Activated CD4-positive, alpha-beta T cell treated with anti-CD3 and anti-CD28 coated beads, Interleukin-2, amount 10 ng/mL, durations not matched to agents 24 days and 14 days (primary cell): ENCODE measurements around the gene RAI1. TPM values are rescaled to one million over a fixed set of nuclear protein-coding genes. Genes with fewer than 3 reads are reported as not detected.

Experiments used
- DNase-seq: peaks from one replicate; pipeline ENCODE4 v3.0.0; 2022
- H3K27ac Mint-ChIP-seq: one replicate; pipeline ENCODE4 v1.8.0; 2022; ENCODE audit warnings: mild to moderate bottlenecking, mixed read lengths
- H3K27me3 Mint-ChIP-seq: one replicate; pipeline ENCODE4 v1.8.0; 2022; ENCODE audit warnings: mixed read lengths
- H3K36me3 Mint-ChIP-seq: one replicate; pipeline ENCODE4 v1.8.0; 2022; ENCODE audit warnings: low read depth, mild to moderate bottlenecking, mixed read lengths
- H3K4me1 Mint-ChIP-seq: one replicate; pipeline ENCODE4 v1.8.0; 2021; ENCODE audit warnings: mixed read lengths
- H3K4me3 Mint-ChIP-seq: one replicate; pipeline ENCODE4 v1.8.0; 2022; ENCODE audit warnings: mild to moderate bottlenecking, moderate library complexity, mixed read lengths
- H3K9me3 Mint-ChIP-seq: one replicate; pipeline ENCODE4 v1.8.0; 2021; ENCODE audit warnings: mixed read lengths
- intact Hi-C: fragments of 100-400 bp; cut with micrococcal nuclease; formaldehyde crosslinking; loops from one replicate; pipeline ENCODE4 v1.15.1; 2023
- total RNA-seq: library from RNA; stranded (reverse); gene quantifications from 2 replicates; pipeline ENCODE4 v1.2.3, GENCODE V29; 2022

RAI1 gene
- total RNA-seq, 1 donor from 2014 or later, result 34.5 TPM

GRCh38 chr17:17835415-17836249, 154.4 kb downstream of the RAI1 start:
- intact Hi-C loops, result loop anchor here (1.0 to 5.0 kb wide), 4 partner anchors 14 to 482 kb away; partner anchors contain the start of gene SMCR8
- H3K9me3 Mint-ChIP-seq, result no peaks in the 10 kb centered on the region
- H3K4me1 Mint-ChIP-seq, result peaks cover 67% of the 10 kb centered on the region
- H3K27ac Mint-ChIP-seq, result peak overlapping the region; percentile 95
- H3K27me3 Mint-ChIP-seq, result no peaks in the 10 kb centered on the region
- H3K36me3 Mint-ChIP-seq, result peaks cover 31% of the 10 kb centered on the region
- no peak for DNase-seq
- peak overlapping the region; percentile 98 for H3K4me3 Mint-ChIP-seq

GRCh38 chr17:17836250-17836817, 155.1 kb downstream of the RAI1 start:
- Mint-ChIP-seq H3K4me1 (peaks cover 68% of the 10 kb centered on the region), H3K4me3 (peak overlapping the region; percentile 98), H3K9me3 (no peaks in the 10 kb centered on the region), H3K36me3 (peaks cover 27% of the 10 kb centered on the region), H3K27me3 (no peaks in the 10 kb centered on the region), H3K27ac (peak overlapping the region; percentile 95)
- peak; percentile 99 for DNase-seq
- intact Hi-C loops, result loop anchor here (1.0 to 5.0 kb wide), 4 partner anchors 13 to 481 kb away; partner anchors contain the start of gene SMCR8

GRCh38 chr17:17836818-17837379, 155.6 kb downstream of the RAI1 start, which contains the start of gene SREBF1:
Gene SREBF1, minus strand, starts transcription at chr17:17836986. Its CDS starts 169 bp downstream, at chr17:17836817.
- H3K4me1 Mint-ChIP-seq, result peaks cover 66% of the 10 kb centered on the region
- no peaks in the 10 kb centered on the region for H3K9me3 Mint-ChIP-seq
- peak within 1 kb of the TSS; percentile 95 for H3K27ac Mint-ChIP-seq
- H3K4me3 Mint-ChIP-seq, result peak within 1 kb of the TSS; percentile 98
- no peaks in the 10 kb centered on the region for H3K27me3 Mint-ChIP-seq
- H3K36me3 Mint-ChIP-seq, result peaks cover 26% of the 10 kb centered on the region
- DNase-seq, result peak; percentile 91
- intact Hi-C loops, result loop anchor here (1.0 to 5.0 kb wide), 4 partner anchors 12 to 480 kb away; partner anchors contain the start of gene SMCR8

GRCh38 chr17:17837380-17837821, 156.1 kb downstream of the RAI1 start:
- intact Hi-C loops, result loop anchor here (5.0 kb wide), 1 partner anchor 480 kb away; the partner anchor contains the start of gene SMCR8
- Mint-ChIP-seq H3K4me3 (peak overlapping the region; percentile 98), H3K27me3 (no peaks in the 10 kb centered on the region), H3K9me3 (no peaks in the 10 kb centered on the region), H3K4me1 (peaks cover 62% of the 10 kb centered on the region), H3K36me3 (peaks cover 21% of the 10 kb centered on the region), H3K27ac (peak overlapping the region; percentile 93)
- DNase-seq, result no peak

- DNase-seq, result peak; percentile 75
- Mint-ChIP-seq H3K27me3 (no peaks in the 10 kb centered on the region), H3K4me1 (peaks cover 63% of the 10 kb centered on the region), H3K36me3 (peaks cover 21% of the 10 kb centered on the region), H3K9me3 (no peaks in the 10 kb centered on the region), H3K4me3 (peak overlapping the region; percentile 98), H3K27ac (peak overlapping the region; percentile 93)
- intact Hi-C loops, result loop anchor here (1.0 to 5.0 kb wide), 2 partner anchors 19 to 479 kb away; partner anchors contain the start of gene SMCR8
Observed at GRCh38 chr17:17837966-17838962, 157.0 kb downstream of the RAI1 start.

DNA sequence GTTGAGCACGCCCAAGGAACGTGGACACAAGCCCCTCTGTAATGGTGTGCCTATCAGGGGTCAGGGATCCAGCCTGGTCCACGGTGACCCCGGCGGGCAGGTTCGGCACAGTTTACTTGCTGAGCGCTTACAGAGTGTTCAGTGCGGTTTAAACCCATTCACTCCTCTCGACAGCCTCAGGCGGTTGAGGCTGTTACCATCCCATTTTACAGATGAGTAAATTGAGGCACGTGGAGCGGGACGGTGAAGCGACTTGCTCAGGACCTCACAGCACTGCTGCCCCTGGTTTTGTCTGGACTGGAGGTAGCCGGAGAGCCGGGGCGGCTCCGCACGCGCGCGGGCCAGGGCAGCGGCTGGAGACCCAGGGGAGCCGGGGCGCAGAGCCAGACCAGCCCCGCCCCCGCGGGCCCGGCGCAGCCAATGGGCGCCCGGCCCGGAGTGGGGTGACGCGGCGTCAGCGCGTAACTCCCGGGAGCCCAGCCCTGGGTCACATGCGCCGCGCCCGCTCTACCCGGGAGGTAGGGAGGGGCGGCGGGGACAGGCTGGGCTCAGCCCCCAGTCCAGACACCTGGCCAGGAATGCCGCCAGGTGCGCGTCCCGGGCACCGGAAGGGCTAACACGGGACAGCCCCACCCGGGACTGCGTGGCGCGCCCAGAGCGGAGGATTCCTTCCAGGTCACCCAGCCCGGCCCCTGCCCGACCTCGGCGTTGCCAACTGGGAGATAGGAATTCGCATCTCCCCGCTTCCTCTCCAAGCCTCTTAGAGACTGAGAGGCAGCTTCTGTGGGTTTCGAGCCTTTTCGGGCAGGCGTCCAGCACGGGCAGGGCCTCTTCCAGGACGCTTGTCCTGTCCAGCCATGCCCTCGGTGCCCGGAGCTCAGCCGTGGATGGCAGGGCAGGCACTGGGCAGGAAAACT, 158.8 kb downstream of the RAI1 start:
- H3K27me3 Mint-ChIP-seq, result no peaks in the 10 kb centered on the region
- no peaks in the 10 kb centered on the region for H3K9me3 Mint-ChIP-seq
- peaks cover 46% of the 10 kb centered on the region for H3K4me1 Mint-ChIP-seq
- intact Hi-C loops, result loop anchor here (1.0 to 5.0 kb wide), 2 partner anchors 9 to 477 kb away; partner anchors contain the start of gene SMCR8
- H3K36me3 Mint-ChIP-seq, result peaks cover 5% of the 10 kb centered on the region
- H3K27ac Mint-ChIP-seq, result peak overlapping the region; percentile 93
- DNase-seq, result peak; percentile 95
- H3K4me3 Mint-ChIP-seq, result peak overlapping the region; percentile 84

DNA sequence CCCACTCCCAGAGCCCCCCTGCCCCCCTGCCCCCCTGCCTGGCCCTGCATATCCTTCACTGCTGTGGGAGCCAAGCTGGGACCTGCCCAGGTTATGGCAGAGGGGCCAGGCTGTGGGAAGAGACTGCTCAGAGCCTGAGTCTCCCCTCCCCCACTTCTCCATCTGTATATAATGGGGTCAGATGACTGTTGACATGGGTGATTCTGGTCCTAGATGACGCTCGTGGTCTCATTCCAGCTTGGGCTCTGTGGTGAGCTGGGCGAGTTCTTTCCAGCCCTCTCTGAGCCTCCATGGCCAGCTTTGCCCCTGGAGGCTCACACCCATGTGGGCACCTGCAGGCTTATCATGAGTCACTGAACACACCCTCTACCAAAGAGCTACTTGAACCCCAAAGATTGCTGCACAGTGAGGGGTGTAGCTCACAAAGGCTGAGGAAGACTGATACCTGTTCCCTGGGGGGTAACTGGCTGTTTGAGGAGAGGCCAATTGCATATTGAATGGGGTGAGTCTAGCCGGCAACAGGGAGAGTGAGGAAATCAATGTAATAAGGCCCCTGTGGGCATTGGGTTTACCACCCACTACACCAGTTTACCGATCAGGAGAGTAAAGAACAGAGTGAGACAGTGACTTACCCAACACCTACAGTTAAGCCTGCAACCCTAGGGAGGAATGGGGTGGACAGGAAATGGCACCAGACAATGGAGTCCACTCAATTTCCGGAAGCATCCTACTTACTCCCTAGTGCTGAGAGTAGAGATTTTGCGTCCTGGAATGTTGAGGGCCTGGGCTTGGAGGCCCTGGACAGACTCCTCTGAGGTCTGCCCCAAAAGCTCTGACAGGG, 159.7 kb downstream of the RAI1 start:
- no peaks in the 10 kb centered on the region for H3K27me3 Mint-ChIP-seq
- H3K27ac Mint-ChIP-seq, result peak overlapping the region; percentile 93
- peak overlapping the region; percentile 81 for H3K4me3 Mint-ChIP-seq
- peaks cover 38% of the 10 kb centered on the region for H3K4me1 Mint-ChIP-seq
- peak; percentile 71 for DNase-seq
- H3K36me3 Mint-ChIP-seq, result peaks cover 1% of the 10 kb centered on the region
- intact Hi-C loops, result loop anchor here (1.0 kb wide), 1 partner anchor 8 kb away; no protein-coding TSS in a partner anchor
- H3K9me3 Mint-ChIP-seq, result no peaks in the 10 kb centered on the region

DNA sequence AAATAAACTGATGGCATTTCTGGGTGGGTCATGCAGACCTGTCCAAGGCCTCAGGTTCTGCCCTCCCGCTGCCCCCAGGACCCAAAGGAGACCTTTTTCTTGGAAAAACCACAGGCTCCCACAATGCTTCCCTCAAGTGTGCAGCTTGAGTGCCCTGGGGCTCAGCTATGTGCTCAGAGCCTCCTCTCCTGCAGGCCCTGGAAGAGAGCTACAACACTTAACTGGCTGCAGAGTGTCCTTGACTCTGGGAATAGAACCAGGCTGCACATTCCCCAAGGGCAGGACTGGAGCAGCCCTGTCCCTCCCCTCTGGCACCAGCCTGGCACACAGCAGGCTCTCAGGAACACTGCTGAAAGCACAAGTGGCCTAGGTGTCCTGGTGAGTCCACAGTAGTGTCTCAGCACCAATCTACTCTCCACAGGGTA, 160.4 kb downstream of the RAI1 start:
- intact Hi-C loops, result no loop called here
- Mint-ChIP-seq H3K36me3 (peaks cover 2% of the 10 kb centered on the region), H3K9me3 (no peaks in the 10 kb centered on the region), H3K4me3 (no peak overlapping the region), H3K27ac (no peak overlapping the region), H3K27me3 (no peaks in the 10 kb centered on the region), H3K4me1 (peaks cover 39% of the 10 kb centered on the region)
- no peak for DNase-seq

DNA sequence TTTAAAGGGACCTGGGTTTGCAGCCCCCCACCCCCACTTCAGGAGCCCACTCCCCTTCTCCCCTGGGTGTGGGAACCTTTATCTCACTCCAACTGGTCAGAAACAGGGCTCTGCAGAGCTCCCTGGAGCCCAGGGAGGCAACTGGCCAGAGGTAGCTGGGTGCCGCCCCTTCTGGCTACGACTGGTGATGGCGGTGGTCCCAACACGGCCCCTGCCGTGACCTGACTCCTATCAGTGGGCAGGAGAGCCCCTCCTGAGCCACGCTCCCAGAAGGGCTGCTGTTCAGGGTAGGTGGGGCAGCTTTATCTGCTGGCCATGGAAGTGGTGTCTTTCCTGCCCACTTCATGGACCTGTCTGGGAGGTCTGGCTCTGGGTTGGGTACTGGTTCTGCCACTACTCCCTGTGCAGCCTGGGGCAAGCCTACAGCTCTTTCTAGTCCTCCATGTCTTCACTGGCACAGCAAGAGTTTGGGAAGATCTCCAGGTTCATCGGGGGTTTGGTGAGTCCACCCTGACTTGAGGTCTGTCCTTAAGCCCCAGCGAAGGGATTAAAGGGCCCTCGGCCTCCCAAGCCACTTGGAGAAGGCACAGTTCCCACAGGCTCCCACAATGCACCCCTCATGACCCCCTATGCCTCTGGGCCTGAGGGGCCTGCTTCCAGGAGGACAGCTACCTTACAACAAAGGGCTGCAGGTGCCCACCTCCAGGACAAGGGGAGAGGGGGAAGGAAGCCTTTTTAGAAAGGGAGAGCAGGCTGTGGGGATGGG, 161.0 kb downstream of the RAI1 start:
- Mint-ChIP-seq H3K27me3 (no peaks in the 10 kb centered on the region), H3K9me3 (no peaks in the 10 kb centered on the region), H3K36me3 (peaks cover 2% of the 10 kb centered on the region), H3K4me3 (no peak overlapping the region), H3K4me1 (peaks cover 37% of the 10 kb centered on the region), H3K27ac (no peak overlapping the region)
- no peak for DNase-seq
- intact Hi-C loops, result no loop called here

DNA sequence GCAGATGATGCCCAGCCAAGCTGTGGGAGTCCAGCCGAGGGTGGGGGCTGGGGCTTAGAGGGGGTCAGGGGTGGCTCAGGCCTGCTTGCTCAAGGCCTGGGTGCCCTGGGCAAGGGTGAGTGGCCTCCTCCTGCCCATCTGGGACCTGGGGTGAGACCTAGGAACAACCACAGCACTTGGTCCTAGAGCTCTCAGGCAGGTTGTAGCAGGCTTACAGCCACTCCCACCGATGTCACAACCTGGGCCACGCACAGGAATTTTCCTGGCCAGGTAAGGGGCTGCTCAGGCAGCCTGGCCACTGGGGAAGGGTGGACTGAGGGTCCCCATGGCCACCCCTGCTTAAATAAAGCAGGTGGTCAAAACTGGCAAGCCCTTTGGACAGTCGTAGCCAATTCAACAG, 161.8 kb downstream of the RAI1 start:
- no peaks in the 10 kb centered on the region for H3K9me3 Mint-ChIP-seq
- no peak overlapping the region for H3K4me3 Mint-ChIP-seq
- DNase-seq, result no peak
- peaks cover 3% of the 10 kb centered on the region for H3K36me3 Mint-ChIP-seq
- no peak overlapping the region for H3K27ac Mint-ChIP-seq
- H3K27me3 Mint-ChIP-seq, result no peaks in the 10 kb centered on the region
- peaks cover 33% of the 10 kb centered on the region for H3K4me1 Mint-ChIP-seq
- intact Hi-C loops, result no loop called here

GRCh38 chr17:17844079-17844478, 162.8 kb downstream of the RAI1 start:
- Mint-ChIP-seq H3K4me1 (peaks cover 33% of the 10 kb centered on the region), H3K4me3 (no peak overlapping the region), H3K36me3 (peaks cover 3% of the 10 kb centered on the region), H3K9me3 (no peaks in the 10 kb centered on the region), H3K27ac (no peak overlapping the region), H3K27me3 (no peaks in the 10 kb centered on the region)
- DNase-seq, result no peak
- intact Hi-C loops, result no loop called here
